ENCODE data around the gene VAV3. TPM values are rescaled to one million over a fixed set of nuclear protein-coding genes. Genes with fewer than 3 reads are reported as not detected.

Gene VAV3
- polyA plus RNA-seq, 1 of the 3 experiments (the other 2 are of a cell fraction), result not detected

GRCh38 chr1:107657356-107657755 lies 307.6 kb downstream of the VAV3 start:
- 91% methylated on average over 4 of the region's 4 CpGs for WGBS (ENCODE audit: low lambda C conversion rate)

More at GRCh38 chr1:107657356-107657755, 307.6 kb downstream of the VAV3 start:
- Histone ChIP-seq H3K27me3 (ENCODE audit: insufficient read depth) (no peaks in the 10 kb centered on the region), H3K9me3 (no peaks in the 10 kb centered on the region), H3K79me2 (ENCODE audit: insufficient read depth) (no peaks in the 10 kb centered on the region), H3K4me1 (ENCODE audit: control insufficient read depth in 1 of 2, insufficient read depth in 2 of 2, low read depth in 1 of 2, low read length in 1 of 2) (peaks cover 0 to 3% of the 10 kb centered on the region in 2 experiments; a peak in 1 of 4 replicates), H3K36me3 (replicated peaks in 1 of 2; ENCODE audit: control insufficient read depth in 1 of 2, insufficient read depth in 2 of 2, low read length in 1 of 2) (no peaks in the 10 kb centered on the region), H3K9me2 (no peaks in the 10 kb centered on the region), H3F3A (replicated peaks; ENCODE audit: insufficient read depth) (no peaks in the 10 kb centered on the region), H4K20me1 (ENCODE audit: insufficient read depth) (no peaks in the 10 kb centered on the region), H3K9ac (no peak overlapping the region), H3K27ac (ENCODE audit: low read depth in 2 of 2, low read length in 1 of 2) (no peak overlapping the region), H3K4me3 (ENCODE audit: low read depth in 2 of 2, low read length in 1 of 2) (no peak overlapping the region), H3K4me2 (no peak overlapping the region), H2AFZ (ENCODE audit: low read depth) (no peak overlapping the region)
- DNase-seq, result no peak
- ChIA-PET CTCF (no interaction called here), POLR2A (no interaction called here)
- no peak for TF ChIP-seq YY1 (IDR thresholded peaks at IDR 0.05; ENCODE audit: low read depth)
- no peak for TF ChIP-seq EZH2phosphoT487 (IDR thresholded peaks at IDR 0.05; ENCODE audit: borderline replicate concordance, low read depth)
- no peak for TF ChIP-seq GABPA (IDR thresholded peaks at IDR 0.05; ENCODE audit: low read depth)
- TF ChIP-seq SIN3A (IDR thresholded peaks at IDR 0.05; ENCODE audit: borderline replicate concordance, low read depth, low read length), result no peak
- no peak for TF ChIP-seq TEAD4 (IDR thresholded peaks at IDR 0.05; ENCODE audit: borderline replicate concordance, insufficient read depth)
- no peak for TF ChIP-seq REST (IDR thresholded peaks at IDR 0.05; ENCODE audit: low read depth, low read length)
- no peak for TF ChIP-seq NFIC (IDR thresholded peaks at IDR 0.05; ENCODE audit: borderline replicate concordance)
- TF ChIP-seq MAX (IDR thresholded peaks at IDR 0.05; ENCODE audit: low read depth), result no peak
- no peak for TF ChIP-seq FOXM1 (IDR thresholded peaks at IDR 0.05; ENCODE audit: low read depth)
- TF ChIP-seq RFX5 (IDR thresholded peaks at IDR 0.05; ENCODE audit: low read length), result no peak
- no peak for TF ChIP-seq ZBTB33 (IDR thresholded peaks at IDR 0.05; ENCODE audit: borderline replicate concordance, low read depth)
- TF ChIP-seq MXI1 (IDR thresholded peaks at IDR 0.05; ENCODE audit: low read depth, low read length), result no peak
